K562 (cell line): Measurements from ENCODE around the gene CACNA2D2. TPM values are rescaled to one million over a fixed set of nuclear protein-coding genes. Genes with fewer than 3 reads are reported as not detected.

ENCODE experiments used
- CREBBP ChIP-seq: IDR thresholded peaks from one replicate; pipeline ENCODE4 v1.6.1; 2012; ENCODE audit warnings: low read depth, mild to moderate bottlenecking, control low read depth, inconsistent platforms, low read length
- HNRNPL ChIP-seq: fragments of 200-400 bp; formaldehyde crosslinking; IDR thresholded peaks from 2 replicates; pipeline ENCODE4 v1.6.1; 2017; ENCODE audit warnings: low read depth, mild to moderate bottlenecking, low read length
- IRF9 ChIP-seq: fragments of 450-650 bp; IDR thresholded peaks from 2 replicates; pipeline ENCODE4 v1.6.1; 2016; ENCODE audit warnings: missing biosample characterization, missing genetic modification characterization
- KAT2B ChIP-seq: IDR thresholded peaks from one replicate; pipeline ENCODE4 v1.6.1; 2012; ENCODE audit warnings: low read depth, mild to moderate bottlenecking, control low read depth, inconsistent platforms, low read length, moderate library complexity
- KHSRP ChIP-seq: fragments of 450-650 bp; IDR thresholded peaks from 2 replicates; pipeline ENCODE4 v1.6.1; 2017
- NCOA6 ChIP-seq: fragments of 450-650 bp; IDR thresholded peaks from 2 replicates; pipeline ENCODE4 v1.6.1; 2017; ENCODE audit warnings: mild to moderate bottlenecking
- NFE2L1 ChIP-seq: fragments of 450-650 bp; IDR thresholded peaks from 2 replicates; pipeline ENCODE4 v1.6.1; 2016; ENCODE audit warnings: missing genetic modification characterization, low read depth, mild to moderate bottlenecking, missing compliant biosample characterization, moderate library complexity, borderline replicate concordance
- NR2C2 ChIP-seq, 2 experiments: fragments of 200-800 bp in 1 of 2; sonication (Bioruptor generic) in 1 of 2; sonication (generic) in 1 of 2; formaldehyde crosslinking in 1 of 2; IDR thresholded peaks; 2 replicates each; pipeline versions ENCODE4 v1.6.1 to v1.8.0; 2016 to 2022; ENCODE audit warnings: mild to moderate bottlenecking in 1 of 2, missing compliant biosample characterization in 1 of 2, missing genetic modification characterization in 1 of 2, missing genetic modification reagents in 1 of 2
- RBM17 ChIP-seq: fragments of 200-400 bp; formaldehyde crosslinking; IDR thresholded peaks from 2 replicates; pipeline ENCODE4 v1.6.1; 2017; ENCODE audit warnings: low read depth, mild to moderate bottlenecking, low read length, borderline replicate concordance
- RFX7 ChIP-seq: fragments of 250-450 bp; sonication (Bioruptor Pico); IDR thresholded peaks from 2 replicates; pipeline ENCODE4 v1.5.1; 2021; ENCODE audit warnings: mild to moderate bottlenecking
- SFPQ ChIP-seq: fragments of 200-400 bp; formaldehyde crosslinking; IDR thresholded peaks from 2 replicates; pipeline ENCODE4 v1.6.1; 2017; ENCODE audit warnings: mild to moderate bottlenecking, low read depth, low read length, moderate library complexity
- SIN3B ChIP-seq: fragments of 450-650 bp; IDR thresholded peaks from 2 replicates; pipeline ENCODE4 v1.6.1; 2017; ENCODE audit warnings: low read depth, mild to moderate bottlenecking, moderate library complexity
- SMARCC2 ChIP-seq: fragments of 450-650 bp; IDR thresholded peaks from 2 replicates; pipeline ENCODE4 v1.6.1; 2017; ENCODE audit warnings: antibody characterized with exemption, moderate library complexity, mild to moderate bottlenecking, low read depth
- SRSF3 ChIP-seq: fragments of 200-400 bp; formaldehyde crosslinking; IDR thresholded peaks from 2 replicates; pipeline ENCODE4 v1.6.1; 2016; ENCODE audit warnings: mild to moderate bottlenecking, low read length, moderate library complexity; ENCODE audit not compliant: insufficient read depth
- TCF7 ChIP-seq: sonication (generic); IDR thresholded peaks from 2 replicates; pipeline ENCODE4 v1.6.1; 2016; ENCODE audit warnings: antibody characterized with exemption, borderline replicate concordance
- THRA ChIP-seq: fragments of 450-650 bp; IDR thresholded peaks from 2 replicates; pipeline ENCODE4 v1.6.1; 2017; ENCODE audit warnings: mild to moderate bottlenecking, moderate library complexity
- XRCC3 ChIP-seq: fragments of 450-650 bp; IDR thresholded peaks from 2 replicates; pipeline ENCODE4 v1.6.1; 2017; ENCODE audit warnings: mild to moderate bottlenecking, moderate library complexity
- ZBTB1 ChIP-seq: sonication (generic); formaldehyde crosslinking; IDR thresholded peaks from 2 replicates; pipeline ENCODE4 v1.8.1; 2023; ENCODE audit warnings: missing genetic modification reagents, low read depth, mild to moderate bottlenecking, borderline replicate concordance
- ZBTB12 ChIP-seq: fragments of 250-450 bp; sonication (Bioruptor Pico); IDR thresholded peaks from 2 replicates; pipeline ENCODE4 v1.4.0; 2020
- ZNF143 ChIP-seq: sonication (generic); formaldehyde crosslinking; IDR thresholded peaks from 2 replicates; pipeline ENCODE4 v1.9.0; 2022; ENCODE audit warnings: mild to moderate bottlenecking, missing genetic modification reagents
- ZNF184 ChIP-seq: sonication (generic); formaldehyde crosslinking; IDR thresholded peaks from 2 replicates; pipeline ENCODE4 v1.5.0; 2020; ENCODE audit warnings: missing genetic modification reagents
- ZNF445 ChIP-seq: fragments of 250-450 bp; sonication (Bioruptor Pico); IDR thresholded peaks from 2 replicates; pipeline ENCODE4 v1.4.0; 2020; ENCODE audit warnings: low read depth, mild to moderate bottlenecking, moderate library complexity
- ZNF717 ChIP-seq: fragments of 250-450 bp; sonication (Bioruptor Pico); IDR thresholded peaks from 2 replicates; pipeline ENCODE4 v1.5.0; 2021
- ZNF778 ChIP-seq: fragments of 450-650 bp; formaldehyde crosslinking; IDR thresholded peaks from 2 replicates; pipeline ENCODE4 v1.4.0; 2020; ENCODE audit warnings: mild to moderate bottlenecking, moderate library complexity
- polyA plus RNA-seq, 8 experiments: library from polyadenylated mRNA; depleted of rRNA in 4 of 8; stranded (reverse) in 5 of 8; unstranded in 3 of 8; fragments of >200 nt; fragmentation: Nextera tagmentation in 2 of 8; fragmentation: Illumina TruSeq in 1 of 8; extraction: Ambion mirVana in 2 of 8; extraction: Trizol in 1 of 8; gene quantifications; 2 replicates each; pipeline versions ENCODE4 v1.2.1 to v1.2.3, GENCODE V29; 2011 to 2014; ENCODE audit warnings: inconsistent platforms in 1 of 8, missing spikeins in 1 of 8
- total RNA-seq, 7 experiments: library from RNA; depleted of rRNA in 6 of 7; stranded (reverse); fragments of >200 nt in 6 of 7; fragmentation: Illumina TruSeq in 2 of 7; extraction: Trizol in 2 of 7; gene quantifications; 2 replicates each; pipeline versions ENCODE4 v1.2.1 to v1.2.3, GENCODE V29; 2011 to 2021; ENCODE audit warnings: low replicate concordance in 1 of 7

The CACNA2D2 gene
- total and polyA plus RNA-seq, 9 of the 15 experiments (the other 6 are each of a cell fraction or from before 2014, with no cell fraction given), result 0.11 to 0.58 (median 0.36) TPM; not detected in 2

- TF ChIP-seq SFPQ (no peak), XRCC3 (no peak), RBM17 (no peak), RFX7 (CRISPR knock-in tag) (no peak), NCOA6 (no peak), SIN3B (peak; percentile 63), ZBTB1 (no peak), TCF7 (no peak), ZNF445 (no peak), ZNF778 (CRISPR knock-in tag) (no peak), ZNF143 (CRISPR knock-in tag) (peak; percentile 100), HNRNPL (peak; percentile 55; the same call in 1 of the 2 replicates), ZNF717 (CRISPR knock-in tag) (no peak), ZBTB12 (peak; percentile 78), KHSRP (no peak), SRSF3 (no peak), ZNF184 (no peak), NR2C2 (CRISPR knock-in tag; IDR thresholded peaks at IDR 0.05) (peak; percentile 88), NR2C2 (tag; IDR thresholded peaks at IDR 0.05) (peak; percentile 98), NFE2L1 (tag) (no peak), SMARCC2 (no peak), CREBBP (no peak), KAT2B (no peak), IRF9 (tag) (no peak), THRA (no peak)
Measured at GRCh38 chr3:50350527-50351322, 152.7 kb downstream of the CACNA2D2 start, which contains the start of the genes CYB561D2 and NPRL2 (continued).
